Activated CD4-positive, alpha-beta T cell treated with anti-CD3 and anti-CD28 coated beads for 36 hours (primary cell): ENCODE measurements around the gene RNFT2. TPM values are rescaled to one million over a fixed set of nuclear protein-coding genes. Genes with fewer than 3 reads are reported as not detected.

Experiments used
- ATAC-seq: fragments of 200-7000 bp; cut with Tn5 transposase; one replicate; pipeline ENCODE4 v1.10.0; 2021; ENCODE audit warnings: mild to moderate bottlenecking, moderate library complexity
- CTCF ChIA-PET: fragments of 350-600 bp; sonication (Branson Sonifier 250); formaldehyde crosslinking; loops from one replicate; lab custom pipeline; 2021; ENCODE audit warnings: antibody characterized with exemption; lab: Charles Lee
- POLR2A ChIA-PET: fragments of 350-600 bp; sonication (Branson Sonifier 250); formaldehyde crosslinking; loops from one replicate; lab custom pipeline; 2021; ENCODE audit warnings: antibody characterized with exemption, inconsistent platforms; lab: Charles Lee
- DNase-seq: peaks from one replicate; pipeline ENCODE4 v3.0.0-alpha.2; 2020
- H3K27ac Mint-ChIP-seq: one replicate; pipeline ENCODE4 v1.8.0; 2021; ENCODE audit warnings: mixed read lengths
- H3K27me3 Mint-ChIP-seq: one replicate; pipeline ENCODE4 v1.8.0; 2021; ENCODE audit warnings: mixed read lengths
- H3K36me3 Mint-ChIP-seq: one replicate; pipeline ENCODE4 v1.8.0; 2021; ENCODE audit warnings: low read depth, mixed read lengths
- H3K4me1 Mint-ChIP-seq: one replicate; pipeline ENCODE4 v1.8.0; 2021; ENCODE audit warnings: mixed read lengths
- H3K4me3 Mint-ChIP-seq: one replicate; pipeline ENCODE4 v1.8.0; 2021; ENCODE audit warnings: mild to moderate bottlenecking, moderate library complexity, mixed read lengths
- H3K9me3 Mint-ChIP-seq: one replicate; pipeline ENCODE4 v1.8.0; 2021; ENCODE audit warnings: low read depth, mixed read lengths
- intact Hi-C, 2 experiments: fragments of 100-400 bp; cut with DNase I in 1 of 2; cut with micrococcal nuclease in 1 of 2; formaldehyde crosslinking; loops; one replicate each; pipeline versions ENCODE4 v1.14.2 to v1.15.1; 2022 to 2024; cut with DNase I, micrococcal nuclease
- total RNA-seq, 2 experiments: library from RNA; stranded (reverse); gene quantifications; one replicate each; pipeline ENCODE4 v1.2.3, GENCODE V29; 2021

The RNFT2 gene
- total RNA-seq, 2 experiments from 2014 or later = 14.7 to 15.0 TPM

- DNase-seq (peak; percentile 45), ATAC-seq (peak; percentile 30)
- peaks cover 3% of the 10 kb centered on the region for H3K4me1 Mint-ChIP-seq
- intact Hi-C loops = no loop called here
- H3K9me3 Mint-ChIP-seq = no peaks in the 10 kb centered on the region
- H3K27ac Mint-ChIP-seq = no peak overlapping the region
- peaks cover 25% of the 10 kb centered on the region for H3K27me3 Mint-ChIP-seq
- H3K36me3 Mint-ChIP-seq = no peaks in the 10 kb centered on the region
- ChIA-PET CTCF (interaction anchor here (2.0 kb wide), 1 partner anchor 12 kb away, joined by 7 read pairs; no protein-coding TSS in a partner anchor), POLR2A (no interaction called here)
- no peak overlapping the region for H3K4me3 Mint-ChIP-seq
These were observed 40.8 kb upstream of the RNFT2 start for GRCh38 chr12:116697305-116697704.

- ATAC-seq = no peak
- POLR2A ChIA-PET = no interaction called here
- CTCF ChIA-PET = interaction anchor here (1.4 to 2.0 kb wide), 2 partner anchors 10 to 12 kb away, joined by 4 to 7 read pairs; no protein-coding TSS in a partner anchor
- no peak for DNase-seq
- Mint-ChIP-seq H3K27ac (no peak overlapping the region), H3K4me3 (no peak overlapping the region), H3K9me3 (no peaks in the 10 kb centered on the region), H3K4me1 (peaks cover 3% of the 10 kb centered on the region), H3K27me3 (peaks cover 24% of the 10 kb centered on the region), H3K36me3 (no peaks in the 10 kb centered on the region)
- intact Hi-C loops = no loop called here
These were observed 40.4 kb upstream of the RNFT2 start for GRCh38 chr12:116697716-116698115.

DNA sequence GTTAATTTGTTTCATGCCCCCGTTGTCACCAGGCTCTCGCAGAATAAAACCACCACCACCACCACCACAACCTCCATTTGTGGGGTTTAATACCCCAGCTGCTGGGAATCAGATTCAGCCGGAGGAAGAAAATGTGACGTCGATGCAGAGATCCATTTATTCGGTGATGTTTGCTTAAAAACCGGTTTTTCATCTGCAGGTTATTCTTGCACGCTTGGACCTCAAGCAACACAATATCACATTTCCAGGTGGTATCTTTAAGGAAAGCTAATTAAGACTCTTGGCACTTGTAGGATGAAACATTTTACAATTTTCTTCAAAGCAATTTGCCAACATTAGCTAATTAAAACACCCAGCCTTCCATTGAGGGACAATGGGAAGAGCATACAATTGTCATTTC is 40.0 kb upstream of the RNFT2 start:
- no peak for DNase-seq
- CTCF ChIA-PET = interaction anchor here (1.4 to 2.0 kb wide), 2 partner anchors 10 to 12 kb away, joined by 4 to 7 read pairs; no protein-coding TSS in a partner anchor
- POLR2A ChIA-PET = no interaction called here
- H3K27ac Mint-ChIP-seq = no peak overlapping the region
- peaks cover 3% of the 10 kb centered on the region for H3K4me1 Mint-ChIP-seq
- no peak for ATAC-seq
- no peaks in the 10 kb centered on the region for H3K9me3 Mint-ChIP-seq
- intact Hi-C loops = no loop called here
- H3K4me3 Mint-ChIP-seq = no peak overlapping the region
- H3K36me3 Mint-ChIP-seq = no peaks in the 10 kb centered on the region
- peaks cover 21% of the 10 kb centered on the region for H3K27me3 Mint-ChIP-seq

DNA sequence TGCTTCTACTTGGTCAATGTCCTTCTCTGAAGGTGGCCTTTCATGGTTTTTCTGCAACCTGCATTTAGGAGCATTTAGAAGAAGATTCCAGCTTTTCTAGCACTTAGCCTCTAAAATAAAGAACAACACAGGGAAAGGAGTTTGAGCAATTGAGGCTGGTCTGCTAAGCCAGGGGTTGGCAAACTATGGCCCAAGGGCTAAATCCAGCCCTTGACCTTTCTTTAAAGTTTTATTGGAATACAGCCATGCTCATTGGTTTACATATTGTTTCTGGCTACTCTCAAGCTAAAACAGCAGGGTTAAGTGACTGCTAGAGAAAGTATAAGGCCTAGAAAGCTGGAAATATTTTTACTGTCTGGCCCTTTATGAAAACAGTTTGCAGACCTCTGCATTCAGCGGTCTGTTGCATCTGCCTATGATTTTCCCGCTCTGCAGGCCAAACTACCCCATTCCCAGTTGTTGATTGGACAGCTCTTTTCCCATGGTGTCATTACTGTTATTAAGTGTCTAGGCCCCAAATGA is 39.5 kb upstream of the RNFT2 start:
- Mint-ChIP-seq H3K4me1 (peaks cover 5% of the 10 kb centered on the region), H3K27ac (no peak overlapping the region), H3K27me3 (peaks cover 19% of the 10 kb centered on the region), H3K4me3 (no peak overlapping the region), H3K9me3 (no peaks in the 10 kb centered on the region), H3K36me3 (no peaks in the 10 kb centered on the region)
- intact Hi-C loops = no loop called here
- DNase-seq (no peak), ATAC-seq (no peak)
- CTCF ChIA-PET = interaction anchor here (1.4 to 2.0 kb wide), 2 partner anchors 11 kb away, joined by 4 to 7 read pairs; no protein-coding TSS in a partner anchor
- POLR2A ChIA-PET = no interaction called here

DNA sequence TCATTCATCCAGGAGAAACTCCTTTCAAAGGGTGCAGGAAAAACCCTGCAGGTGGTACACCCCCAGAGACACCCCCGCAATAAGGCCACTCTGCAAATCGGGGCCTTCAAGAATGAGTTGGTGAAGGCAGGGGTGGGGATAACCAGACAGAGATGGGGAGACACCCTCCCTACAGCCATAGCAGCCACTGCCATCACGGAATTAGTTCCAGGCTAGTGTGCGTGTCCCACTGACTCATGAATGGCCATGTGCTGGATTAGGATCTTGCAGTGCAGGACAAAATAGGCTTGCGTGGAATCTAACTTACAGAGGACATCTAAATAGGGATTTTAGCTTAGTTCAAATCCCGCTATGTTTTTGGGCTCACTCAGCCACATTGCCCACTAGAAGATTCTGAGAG is 38.0 kb upstream of the RNFT2 start:
- peaks cover 7% of the 10 kb centered on the region for H3K27me3 Mint-ChIP-seq
- ATAC-seq (no peak), DNase-seq (no peak)
- H3K4me3 Mint-ChIP-seq = no peak overlapping the region
- no peaks in the 10 kb centered on the region for H3K9me3 Mint-ChIP-seq
- intact Hi-C loops = loop anchor here in 1 of 2 experiments (5.0 kb wide), 2 partner anchors 182 to 327 kb away; partner anchors contain the start of gene HRK
- POLR2A ChIA-PET = interaction anchor here (0.6 kb wide), 1 partner anchor 405 kb away, joined by 5 read pairs; no protein-coding TSS in a partner anchor
- H3K4me1 Mint-ChIP-seq = peaks cover 3% of the 10 kb centered on the region
- H3K36me3 Mint-ChIP-seq = no peaks in the 10 kb centered on the region
- no peak overlapping the region for H3K27ac Mint-ChIP-seq
- CTCF ChIA-PET = interaction anchor here (0.7 to 1.1 kb wide), 3 partner anchors 9 to 1150 kb away, joined by 3 to 4 read pairs (median 4); no protein-coding TSS in a partner anchor

GRCh38 chr12:116701432-116701831 is 36.7 kb upstream of the RNFT2 start:
- ATAC-seq (no peak), DNase-seq (no peak)
- Mint-ChIP-seq H3K4me3 (no peak overlapping the region), H3K9me3 (no peaks in the 10 kb centered on the region), H3K36me3 (no peaks in the 10 kb centered on the region), H3K27ac (no peak overlapping the region), H3K27me3 (peaks cover 2% of the 10 kb centered on the region), H3K4me1 (peaks cover 2% of the 10 kb centered on the region)
- intact Hi-C loops = loop anchor here in 1 of 2 experiments (5.0 kb wide), 2 partner anchors 181 to 326 kb away; partner anchors contain the start of gene HRK
- CTCF ChIA-PET = interaction anchor here (0.6 to 0.8 kb wide), 2 partner anchors 25 to 1401 kb away, joined by 3 to 4 read pairs; no protein-coding TSS in a partner anchor
- POLR2A ChIA-PET = no interaction called here

GRCh38 chr12:116703214-116703795 is 34.8 kb upstream of the RNFT2 start:
- CTCF ChIA-PET = interaction anchor here (0.6 to 2.1 kb wide), 22 partner anchors 10 to 823 kb away, joined by 3 to 11 read pairs (median 4); no protein-coding TSS in a partner anchor
- no peak overlapping the region for H3K27ac Mint-ChIP-seq
- POLR2A ChIA-PET = no interaction called here
- no peaks in the 10 kb centered on the region for H3K36me3 Mint-ChIP-seq
- ATAC-seq (peak; percentile 69), DNase-seq (peak; percentile 80)
- H3K27me3 Mint-ChIP-seq = peaks cover 2% of the 10 kb centered on the region
- intact Hi-C loops = loop anchor here (1.0 to 5.0 kb wide), 6 partner anchors 179 to 416 kb away; partner anchors contain the start of gene HRK (in 1 of the 2)
- no peaks in the 10 kb centered on the region for H3K9me3 Mint-ChIP-seq
- H3K4me3 Mint-ChIP-seq = no peak overlapping the region
- peaks cover 2% of the 10 kb centered on the region for H3K4me1 Mint-ChIP-seq

DNA sequence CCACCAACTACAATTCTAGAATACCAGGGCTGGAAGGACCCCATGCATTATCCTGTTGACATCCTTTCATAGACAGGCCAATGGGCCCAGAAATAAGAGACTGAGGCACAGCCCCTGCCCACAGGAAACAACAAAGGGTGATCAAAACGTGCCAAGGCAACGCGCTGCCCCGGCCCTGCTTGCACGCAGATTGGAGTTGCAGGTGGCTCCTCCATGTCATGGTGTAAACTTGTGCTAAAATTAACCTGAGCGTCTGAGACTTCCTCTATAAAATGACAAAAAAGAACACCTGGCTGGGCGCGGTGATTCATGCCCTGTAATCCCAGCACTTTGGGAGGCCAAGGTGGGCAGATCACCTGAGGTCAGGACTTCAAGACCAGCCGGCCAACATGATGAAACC is 30.4 kb upstream of the RNFT2 start:
- peaks cover 2% of the 10 kb centered on the region for H3K27me3 Mint-ChIP-seq
- intact Hi-C loops = loop anchor here in 1 of 2 experiments (5.0 kb wide), 1 partner anchor 710 kb away; no protein-coding TSS in a partner anchor
- CTCF ChIA-PET = interaction anchor here (0.6 to 2.0 kb wide), 5 partner anchors 17 to 962 kb away, joined by 3 to 9 read pairs (median 3); no protein-coding TSS in a partner anchor

DNA sequence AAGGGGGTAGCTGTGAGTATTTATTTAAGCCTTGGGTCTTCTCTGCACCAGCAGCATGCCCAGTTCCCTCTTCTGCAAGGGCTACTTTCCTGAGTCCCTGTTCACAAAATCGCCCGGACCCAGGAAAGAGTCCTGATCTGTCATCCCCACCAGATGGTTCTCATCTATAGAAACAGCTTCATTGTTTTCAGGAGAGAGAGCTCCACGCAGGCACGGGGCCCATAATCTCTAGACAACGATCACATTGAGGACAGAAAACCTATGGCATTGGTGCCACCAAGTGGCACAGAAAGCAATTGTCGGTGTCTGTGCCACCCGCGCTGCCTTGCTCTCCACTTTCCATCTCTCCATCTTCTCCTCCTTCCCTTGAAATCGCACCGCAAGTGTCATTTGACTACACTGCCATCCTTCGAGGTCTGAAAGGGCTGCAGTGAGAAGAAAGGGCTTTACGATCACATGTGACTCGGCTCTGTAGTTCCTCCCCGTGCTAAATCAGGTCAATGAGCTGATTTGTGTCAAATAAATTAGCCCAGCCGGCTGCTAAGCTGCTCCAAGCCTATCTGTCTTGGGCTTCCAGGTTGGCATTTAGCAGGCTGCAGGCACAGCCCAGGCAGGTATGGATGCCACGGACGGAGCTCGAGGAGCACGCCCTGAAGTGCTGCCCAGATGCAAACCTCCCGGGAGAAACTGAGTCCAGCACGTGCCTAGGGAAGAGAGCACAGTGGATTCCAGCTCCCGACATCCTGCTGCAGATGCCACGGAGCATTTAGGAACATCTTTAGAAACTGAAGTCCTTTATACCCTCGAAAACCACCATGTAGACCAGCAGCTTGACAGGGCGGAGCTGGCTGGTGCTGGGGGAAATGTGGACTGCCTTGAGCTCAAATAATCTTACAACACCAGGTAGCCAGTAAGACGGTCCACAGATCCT is 29.0 kb upstream of the RNFT2 start:
- peaks cover 9% of the 10 kb centered on the region for H3K4me1 Mint-ChIP-seq
- peak; percentile 98 for ATAC-seq
- no peak overlapping the region for H3K27ac Mint-ChIP-seq
- H3K4me3 Mint-ChIP-seq = no peak overlapping the region
- H3K36me3 Mint-ChIP-seq = no peaks in the 10 kb centered on the region
- POLR2A ChIA-PET = interaction anchor here (0.9 kb wide), 1 partner anchor 10 kb away, joined by 5 read pairs; no protein-coding TSS in a partner anchor
- CTCF ChIA-PET = interaction anchor here (0.6 to 2.7 kb wide), 34 partner anchors 9 to 722 kb away, joined by 3 to 26 read pairs (median 3); partner anchors contain the start of gene MAP1LC3B2
- no peaks in the 10 kb centered on the region for H3K9me3 Mint-ChIP-seq
- H3K27me3 Mint-ChIP-seq = no peaks in the 10 kb centered on the region
- intact Hi-C loops = loop anchor here in 1 of 2 experiments (5.0 kb wide), 1 partner anchor 712 kb away; no protein-coding TSS in a partner anchor
- DNase-seq = peak; percentile 70

More for the DNA sequence above, 30.4 kb upstream of the RNFT2 start:
- Mint-ChIP-seq H3K27ac (no peak overlapping the region), H3K4me1 (peaks cover 10% of the 10 kb centered on the region), H3K4me3 (no peak overlapping the region), H3K9me3 (no peaks in the 10 kb centered on the region), H3K36me3 (no peaks in the 10 kb centered on the region)
- DNase-seq (no peak), ATAC-seq (no peak)
- POLR2A ChIA-PET = no interaction called here

DNA sequence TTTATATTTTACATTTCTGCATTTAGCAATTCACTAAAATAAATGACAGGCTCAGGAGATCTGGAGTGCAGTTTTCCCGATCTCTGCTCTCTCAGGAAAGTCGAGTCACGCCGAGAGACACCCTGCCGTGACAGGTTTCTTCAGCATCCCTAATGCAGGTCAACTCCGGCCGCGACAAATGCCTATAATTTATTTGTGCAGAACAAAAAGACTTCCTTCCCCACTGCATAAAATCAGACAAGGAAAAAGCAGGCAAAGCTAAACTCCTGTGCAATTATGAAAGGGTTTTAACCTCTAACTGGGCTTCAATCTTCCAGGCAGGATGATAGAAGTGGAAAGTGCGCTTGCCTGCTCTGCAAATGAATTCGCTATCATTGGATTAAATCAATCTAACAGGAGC is 28.3 kb upstream of the RNFT2 start:
- ChIA-PET POLR2A (interaction anchor here (0.9 kb wide), 1 partner anchor 9 kb away, joined by 5 read pairs; no protein-coding TSS in a partner anchor), CTCF (interaction anchor here (0.6 to 2.7 kb wide), 22 partner anchors 9 to 727 kb away, joined by 3 to 26 read pairs (median 4); no protein-coding TSS in a partner anchor)
- no peaks in the 10 kb centered on the region for H3K36me3 Mint-ChIP-seq
- no peaks in the 10 kb centered on the region for H3K27me3 Mint-ChIP-seq
- no peak overlapping the region for H3K4me3 Mint-ChIP-seq
- intact Hi-C loops = loop anchor here in 1 of 2 experiments (5.0 kb wide), 1 partner anchor 712 kb away; no protein-coding TSS in a partner anchor
- DNase-seq (no peak), ATAC-seq (no peak)
- H3K4me1 Mint-ChIP-seq = peaks cover 9% of the 10 kb centered on the region
- H3K9me3 Mint-ChIP-seq = no peaks in the 10 kb centered on the region
- no peak overlapping the region for H3K27ac Mint-ChIP-seq
